ENCODE results near the gene CFAP43. TPM values are rescaled to one million over a fixed set of nuclear protein-coding genes. Genes with fewer than 3 reads are reported as not detected.
A peak's percentile ranks its signal among the peaks of the same experiment; 100 is the strongest.

CFAP43 gene
- total and polyA plus RNA-seq, 2 of the 8 experiments (the other 6 are each of a cell fraction or from before 2014, with no cell fraction given) = 0.11 to 0.27 TPM

DNA sequence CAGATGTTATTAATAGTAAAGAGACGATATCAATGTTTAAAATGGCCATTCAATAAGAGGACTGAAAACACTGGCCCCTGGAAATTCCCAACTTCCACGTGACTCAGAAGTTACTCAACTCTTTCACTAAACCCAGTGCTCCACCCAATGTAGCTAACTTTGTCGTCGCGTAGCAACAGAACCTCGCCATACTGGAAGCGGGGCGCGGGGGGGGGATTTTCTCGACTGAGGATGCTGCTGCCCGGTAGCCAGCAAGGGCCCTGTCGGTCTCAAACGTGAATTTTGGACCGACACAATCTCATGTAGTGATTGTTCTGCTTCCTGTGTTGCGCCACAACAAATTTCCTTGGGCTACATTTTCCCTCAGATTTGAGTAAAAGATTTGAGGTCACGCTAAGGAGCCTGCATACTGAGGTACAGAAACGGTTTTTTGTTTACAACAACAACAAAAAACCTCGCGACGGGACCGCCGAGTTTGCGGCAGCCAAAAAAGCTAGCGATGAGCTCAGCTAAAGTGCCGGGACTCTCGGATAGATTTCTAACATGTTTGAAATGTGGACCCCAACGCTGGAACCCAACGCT is 111.2 kb downstream of the CFAP43 start (continued):
- TF ChIP-seq, protein P1, sequence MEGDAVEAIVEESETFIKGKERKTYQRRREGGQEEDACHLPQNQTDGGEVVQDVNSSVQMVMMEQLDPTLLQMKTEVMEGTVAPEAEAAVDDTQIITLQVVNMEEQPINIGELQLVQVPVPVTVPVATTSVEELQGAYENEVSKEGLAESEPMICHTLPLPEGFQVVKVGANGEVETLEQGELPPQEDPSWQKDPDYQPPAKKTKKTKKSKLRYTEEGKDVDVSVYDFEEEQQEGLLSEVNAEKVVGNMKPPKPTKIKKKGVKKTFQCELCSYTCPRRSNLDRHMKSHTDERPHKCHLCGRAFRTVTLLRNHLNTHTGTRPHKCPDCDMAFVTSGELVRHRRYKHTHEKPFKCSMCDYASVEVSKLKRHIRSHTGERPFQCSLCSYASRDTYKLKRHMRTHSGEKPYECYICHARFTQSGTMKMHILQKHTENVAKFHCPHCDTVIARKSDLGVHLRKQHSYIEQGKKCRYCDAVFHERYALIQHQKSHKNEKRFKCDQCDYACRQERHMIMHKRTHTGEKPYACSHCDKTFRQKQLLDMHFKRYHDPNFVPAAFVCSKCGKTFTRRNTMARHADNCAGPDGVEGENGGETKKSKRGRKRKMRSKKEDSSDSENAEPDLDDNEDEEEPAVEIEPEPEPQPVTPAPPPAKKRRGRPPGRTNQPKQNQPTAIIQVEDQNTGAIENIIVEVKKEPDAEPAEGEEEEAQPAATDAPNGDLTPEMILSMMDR (IDR thresholded peaks at IDR 0.05; ENCODE audit: control extremely low read depth in 1 of 3, insufficient read depth in 1 of 3, low read depth in 1 of 3, low read length in 3 of 3) = no peak
- no peak; the same call in 1 of the 2 replicates for TF ChIP-seq RBBP5 (IDR thresholded peaks at IDR 0.05; ENCODE audit: borderline replicate concordance, low read depth, low read length)
- TF ChIP-seq KDM5A (IDR thresholded peaks at IDR 0.05; ENCODE audit: low read length) = no peak
- no peak for TF ChIP-seq RXRA (IDR thresholded peaks at IDR 0.05; ENCODE audit: insufficient read depth, low read depth, low read length)
- no peak for TF ChIP-seq ASH2L (IDR thresholded peaks at IDR 0.05; ENCODE audit: low read length)
- no peak for TF ChIP-seq CREB1 (IDR thresholded peaks at IDR 0.05)
- peak; percentile 74 for TF ChIP-seq YY1 (IDR thresholded peaks at IDR 0.05; ENCODE audit: low read depth, low read length)
- TF ChIP-seq, protein P2, sequence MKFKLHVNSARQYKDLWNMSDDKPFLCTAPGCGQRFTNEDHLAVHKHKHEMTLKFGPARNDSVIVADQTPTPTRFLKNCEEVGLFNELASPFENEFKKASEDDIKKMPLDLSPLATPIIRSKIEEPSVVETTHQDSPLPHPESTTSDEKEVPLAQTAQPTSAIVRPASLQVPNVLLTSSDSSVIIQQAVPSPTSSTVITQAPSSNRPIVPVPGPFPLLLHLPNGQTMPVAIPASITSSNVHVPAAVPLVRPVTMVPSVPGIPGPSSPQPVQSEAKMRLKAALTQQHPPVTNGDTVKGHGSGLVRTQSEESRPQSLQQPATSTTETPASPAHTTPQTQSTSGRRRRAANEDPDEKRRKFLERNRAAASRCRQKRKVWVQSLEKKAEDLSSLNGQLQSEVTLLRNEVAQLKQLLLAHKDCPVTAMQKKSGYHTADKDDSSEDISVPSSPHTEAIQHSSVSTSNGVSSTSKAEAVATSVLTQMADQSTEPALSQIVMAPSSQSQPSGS (IDR thresholded peaks at IDR 0.05; ENCODE audit: low read length) = no peak
- no peak for TF ChIP-seq SIX5 (IDR thresholded peaks at IDR 0.05; ENCODE audit: low read depth, low read length)
- no peak for TF ChIP-seq RAD21 (IDR thresholded peaks at IDR 0.05 in 1 of 2, conservative IDR thresholded peaks at IDR 0.05 in 1 of 2; ENCODE audit: low read depth in 2 of 2, low read length in 2 of 2)
- no peak for TF ChIP-seq PHF8 (conservative IDR thresholded peaks at IDR 0.05; ENCODE audit: low read depth, low read length)
- TF ChIP-seq TCF12 (IDR thresholded peaks at IDR 0.05; ENCODE audit: low read depth, low read length) = 0 out of 2 replicates have a peak, but pooled peaks have one; percentile 3
- no peak for TF ChIP-seq RNF2 (IDR thresholded peaks at IDR 0.05; ENCODE audit: borderline replicate concordance, low read depth, low read length, missing control alignments, poor library complexity, severe bottlenecking)
- no peak for TF ChIP-seq NRF1 (IDR thresholded peaks at IDR 0.05; ENCODE audit: low read depth, low read length)
- TF ChIP-seq CBX8 (IDR thresholded peaks at IDR 0.05; ENCODE audit: borderline replicate concordance, low read depth, low read length) = no peak

All from H1 (cell line).